GM23338 (cell line): ENCODE data around the gene GDF10. TPM values are rescaled to one million over a fixed set of nuclear protein-coding genes. Genes with fewer than 3 reads are reported as not detected.
A peak's percentile ranks its signal among the peaks of the same experiment; 100 is the strongest.

ENCODE experiments used
- ATAC-seq: fragments of 200-7000 bp; cut with Tn5 transposase; 3 replicates; pipeline ENCODE4 v1.9.1; 2020
- DNase-seq: peaks from one replicate; pipeline ENCODE4 v3.0.0-alpha.2; 2015; ENCODE audit warnings: low spot score
- H2AFZ ChIP-seq: fragments of 200-600 bp; sonication (generic); 2 replicates; pipeline ENCODE4 v1.8.0; 2016; ENCODE audit warnings: antibody characterized with exemption, mild to moderate bottlenecking, moderate library complexity
- H3F3A ChIP-seq: fragments of 200-600 bp; sonication (generic); replicated peaks from 2 replicates; pipeline ENCODE4 v1.8.0; 2017; ENCODE audit warnings: antibody characterized with exemption, mixed run types, low read depth
- H3K27ac ChIP-seq: fragments of 200-600 bp; sonication (generic); 2 replicates; pipeline ENCODE4 v1.6.1; 2016; ENCODE audit warnings: low read depth
- H3K27me3 ChIP-seq: fragments of 200-600 bp; sonication (generic); 2 replicates; pipeline ENCODE4 v1.8.0; 2016; ENCODE audit warnings: mild to moderate bottlenecking, mixed run types, moderate library complexity; ENCODE audit not compliant: insufficient read depth
- H3K36me3 ChIP-seq: fragments of 200-600 bp; sonication (generic); 2 replicates; pipeline ENCODE4 v1.8.0; 2016; ENCODE audit warnings: mild to moderate bottlenecking; ENCODE audit not compliant: insufficient read depth
- H3K4me1 ChIP-seq: fragments of 200-600 bp; sonication (generic); 2 replicates; pipeline ENCODE4 v1.8.0; 2016; ENCODE audit warnings: mild to moderate bottlenecking, moderate library complexity; ENCODE audit not compliant: insufficient read depth
- H3K4me2 ChIP-seq: fragments of 200-600 bp; sonication (generic); 2 replicates; pipeline ENCODE4 v1.7.1; 2017; ENCODE audit warnings: mixed run types
- H3K4me3 ChIP-seq: fragments of 200-600 bp; sonication (generic); 2 replicates; pipeline ENCODE4 v1.6.1; 2016; ENCODE audit warnings: mixed run types
- H3K79me2 ChIP-seq: fragments of 200-600 bp; sonication (generic); replicated peaks from 2 replicates; pipeline ENCODE4 v1.8.0; 2017; ENCODE audit warnings: mild to moderate bottlenecking; ENCODE audit not compliant: insufficient read depth
- H3K9me2 ChIP-seq: fragments of 200-600 bp; sonication (generic); 2 replicates; pipeline ENCODE4 v1.8.0; 2017; ENCODE audit not compliant: insufficient read depth
- H4K20me1 ChIP-seq: fragments of 200-600 bp; sonication (generic); replicated peaks from 2 replicates; pipeline ENCODE4 v1.8.0; 2017; ENCODE audit warnings: mild to moderate bottlenecking; ENCODE audit not compliant: insufficient read depth
- H3K27ac Mint-ChIP-seq: 2 replicates; pipeline ENCODE4 v1.8.0; 2020; ENCODE audit warnings: inconsistent platforms, mild to moderate bottlenecking, moderate library complexity, mixed read lengths
- H3K27me3 Mint-ChIP-seq: 3 replicates; pipeline ENCODE4 v1.8.0; 2022; ENCODE audit warnings: low read depth, mild to moderate bottlenecking, moderate library complexity, mixed read lengths, inconsistent platforms; ENCODE audit not compliant: insufficient read depth, poor library complexity
- H3K36me3 Mint-ChIP-seq: 3 replicates; pipeline ENCODE4 v1.8.0; 2021; ENCODE audit warnings: low read depth, mild to moderate bottlenecking, inconsistent platforms, moderate library complexity, mixed read lengths
- H3K4me1 Mint-ChIP-seq: 3 replicates; pipeline ENCODE4 v1.8.0; 2020; ENCODE audit warnings: mild to moderate bottlenecking, inconsistent platforms, mixed read lengths
- H3K4me3 Mint-ChIP-seq: 3 replicates; pipeline ENCODE4 v1.8.0; 2021; ENCODE audit warnings: moderate library complexity, mild to moderate bottlenecking, inconsistent platforms, mixed read lengths
- H3K9me3 Mint-ChIP-seq: 3 replicates; pipeline ENCODE4 v1.8.0; 2020; ENCODE audit warnings: moderate library complexity, mild to moderate bottlenecking, inconsistent platforms, mixed read lengths
- CREB1 ChIP-seq: fragments of 250-450 bp; sonication (Bioruptor Pico); IDR thresholded peaks from 2 replicates; pipeline ENCODE4 v1.5.0; 2020; ENCODE audit warnings: low read depth, mild to moderate bottlenecking, moderate library complexity
- EZH2 ChIP-seq: fragments of 200-600 bp; sonication (generic); IDR thresholded peaks from one replicate; pipeline ENCODE4 v1.8.0; 2017; ENCODE audit warnings: antibody characterized with exemption, mild to moderate bottlenecking, low read depth; ENCODE audit not compliant: unreplicated experiment
- EZH2phosphoT487 ChIP-seq: fragments of 200-600 bp; sonication (generic); IDR thresholded peaks from one replicate; pipeline ENCODE4 v1.8.1; 2018; ENCODE audit warnings: antibody characterized with exemption; ENCODE audit not compliant: unreplicated experiment
- JUNB ChIP-seq: IDR thresholded peaks from one replicate; pipeline ENCODE4 v1.6.1; 2016; ENCODE audit warnings: antibody characterized with exemption; ENCODE audit not compliant: unreplicated experiment
- NANOG ChIP-seq: IDR thresholded peaks from 2 replicates; pipeline ENCODE4 v1.6.1; 2016; ENCODE audit warnings: antibody characterized with exemption, borderline replicate concordance
- POLR2AphosphoS5 ChIP-seq: IDR thresholded peaks from 2 replicates; pipeline ENCODE4 v1.6.1; 2016; ENCODE audit warnings: antibody characterized with exemption, low read depth
- STAT1 ChIP-seq: IDR thresholded peaks from one replicate; pipeline ENCODE4 v1.6.1; 2016; ENCODE audit warnings: antibody characterized with exemption; ENCODE audit not compliant: unreplicated experiment
- ZNF114 ChIP-seq: fragments of 250-450 bp; sonication (Bioruptor Pico); IDR thresholded peaks from 2 replicates; pipeline ENCODE4 v1.5.0; 2020; ENCODE audit warnings: mild to moderate bottlenecking, moderate library complexity
- ZNF331 ChIP-seq: fragments of 250-450 bp; sonication (Bioruptor Pico); IDR thresholded peaks from 2 replicates; pipeline ENCODE4 v1.5.0; 2020; ENCODE audit warnings: low read depth, mild to moderate bottlenecking, moderate library complexity
- polyA plus RNA-seq: library from polyadenylated mRNA; unstranded; fragments of >200 nt; fragmentation: Nextera tagmentation; extraction: Ambion mirVana; gene quantifications from 2 replicates; pipeline ENCODE4 v1.2.1, GENCODE V29; 2016
- total RNA-seq: library from RNA; depleted of rRNA; stranded (reverse); fragments of >200 nt; shearing (Covaris generic); gene quantifications from 2 replicates; pipeline ENCODE4 v1.2.3, GENCODE V29; 2014
- TF ChIP-seq, protein P1 (sequence below): fragments of 250-450 bp; sonication (Bioruptor Pico); IDR thresholded peaks from 2 replicates; pipeline ENCODE4 v1.5.0; 2020; ENCODE audit warnings: mild to moderate bottlenecking, moderate library complexity
- TF ChIP-seq, protein P2 (sequence below): IDR thresholded peaks from one replicate; pipeline ENCODE4 v1.6.1; 2018; ENCODE audit warnings: antibody characterized with exemption; ENCODE audit not compliant: unreplicated experiment
- TF ChIP-seq, protein P3 (sequence below): IDR thresholded peaks from 2 replicates; pipeline ENCODE4 v1.6.1; 2016; ENCODE audit warnings: antibody characterized with exemption
- TF ChIP-seq, protein P4 (sequence below), 2 experiments: fragments of 200-600 bp in 1 of 2; sonication (generic) in 1 of 2; conservative IDR thresholded peaks; 2 replicates each; pipeline versions ENCODE4 v1.5.1 to v1.6.1; 2016 to 2017; ENCODE audit warnings: antibody characterized with exemption in 2 of 2, low read depth in 2 of 2, mild to moderate bottlenecking in 2 of 2, moderate library complexity in 1 of 2

The GDF10 gene
- total and polyA plus RNA-seq, 2 experiments from 2014 or later, result 0.21 TPM; not detected in 1

DNA sequence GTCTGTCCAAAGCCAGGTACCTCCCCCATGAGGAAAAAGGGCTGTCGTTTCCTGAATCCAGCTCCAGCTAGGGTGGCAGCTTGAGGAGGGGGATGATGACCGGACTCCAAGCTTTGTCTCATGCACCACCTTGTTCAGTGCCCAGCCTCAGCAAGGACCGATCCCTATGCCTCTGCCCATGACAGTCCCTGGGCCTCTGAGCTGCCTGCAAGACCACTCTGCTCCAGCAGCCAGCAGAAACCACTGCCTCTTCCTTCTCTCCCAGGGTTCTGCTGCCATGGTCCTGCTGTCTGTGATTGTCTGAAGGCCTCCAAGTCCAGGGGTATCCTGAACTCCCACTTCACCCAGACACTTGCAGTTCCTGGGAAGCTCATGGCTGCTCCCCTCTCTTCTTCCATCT is 21.3 kb upstream of the GDF10 start:
- Mint-ChIP-seq H3K36me3 (no peaks in the 10 kb centered on the region), H3K9me3 (peaks cover 3% of the 10 kb centered on the region; the same call in 2 of the 3 replicates), H3K4me3 (no peak overlapping the region), H3K27me3 (peaks cover 3% of the 10 kb centered on the region), H3K4me1 (peaks cover 10% of the 10 kb centered on the region; the same call in 2 of the 3 replicates), H3K27ac (peak overlapping the region; percentile 56)
- Histone ChIP-seq H3K27me3 (no peaks in the 10 kb centered on the region), H3K9me2 (0 out of 2 replicates have a peak, but pooled peaks cover 5% of the 10 kb centered on the region), H3F3A (no peaks in the 10 kb centered on the region), H2AFZ (no peak overlapping the region), H4K20me1 (no peaks in the 10 kb centered on the region), H3K79me2 (no peaks in the 10 kb centered on the region), H3K36me3 (no peaks in the 10 kb centered on the region), H3K27ac (no peak overlapping the region), H3K4me3 (no peak overlapping the region), H3K4me1 (no peaks in the 10 kb centered on the region), H3K4me2 (no peak overlapping the region)
- ATAC-seq (no peak), DNase-seq (no peak)
- TF ChIP-seq ZNF114 (CRISPR knock-in tag), result no peak
- TF ChIP-seq, protein P1, sequence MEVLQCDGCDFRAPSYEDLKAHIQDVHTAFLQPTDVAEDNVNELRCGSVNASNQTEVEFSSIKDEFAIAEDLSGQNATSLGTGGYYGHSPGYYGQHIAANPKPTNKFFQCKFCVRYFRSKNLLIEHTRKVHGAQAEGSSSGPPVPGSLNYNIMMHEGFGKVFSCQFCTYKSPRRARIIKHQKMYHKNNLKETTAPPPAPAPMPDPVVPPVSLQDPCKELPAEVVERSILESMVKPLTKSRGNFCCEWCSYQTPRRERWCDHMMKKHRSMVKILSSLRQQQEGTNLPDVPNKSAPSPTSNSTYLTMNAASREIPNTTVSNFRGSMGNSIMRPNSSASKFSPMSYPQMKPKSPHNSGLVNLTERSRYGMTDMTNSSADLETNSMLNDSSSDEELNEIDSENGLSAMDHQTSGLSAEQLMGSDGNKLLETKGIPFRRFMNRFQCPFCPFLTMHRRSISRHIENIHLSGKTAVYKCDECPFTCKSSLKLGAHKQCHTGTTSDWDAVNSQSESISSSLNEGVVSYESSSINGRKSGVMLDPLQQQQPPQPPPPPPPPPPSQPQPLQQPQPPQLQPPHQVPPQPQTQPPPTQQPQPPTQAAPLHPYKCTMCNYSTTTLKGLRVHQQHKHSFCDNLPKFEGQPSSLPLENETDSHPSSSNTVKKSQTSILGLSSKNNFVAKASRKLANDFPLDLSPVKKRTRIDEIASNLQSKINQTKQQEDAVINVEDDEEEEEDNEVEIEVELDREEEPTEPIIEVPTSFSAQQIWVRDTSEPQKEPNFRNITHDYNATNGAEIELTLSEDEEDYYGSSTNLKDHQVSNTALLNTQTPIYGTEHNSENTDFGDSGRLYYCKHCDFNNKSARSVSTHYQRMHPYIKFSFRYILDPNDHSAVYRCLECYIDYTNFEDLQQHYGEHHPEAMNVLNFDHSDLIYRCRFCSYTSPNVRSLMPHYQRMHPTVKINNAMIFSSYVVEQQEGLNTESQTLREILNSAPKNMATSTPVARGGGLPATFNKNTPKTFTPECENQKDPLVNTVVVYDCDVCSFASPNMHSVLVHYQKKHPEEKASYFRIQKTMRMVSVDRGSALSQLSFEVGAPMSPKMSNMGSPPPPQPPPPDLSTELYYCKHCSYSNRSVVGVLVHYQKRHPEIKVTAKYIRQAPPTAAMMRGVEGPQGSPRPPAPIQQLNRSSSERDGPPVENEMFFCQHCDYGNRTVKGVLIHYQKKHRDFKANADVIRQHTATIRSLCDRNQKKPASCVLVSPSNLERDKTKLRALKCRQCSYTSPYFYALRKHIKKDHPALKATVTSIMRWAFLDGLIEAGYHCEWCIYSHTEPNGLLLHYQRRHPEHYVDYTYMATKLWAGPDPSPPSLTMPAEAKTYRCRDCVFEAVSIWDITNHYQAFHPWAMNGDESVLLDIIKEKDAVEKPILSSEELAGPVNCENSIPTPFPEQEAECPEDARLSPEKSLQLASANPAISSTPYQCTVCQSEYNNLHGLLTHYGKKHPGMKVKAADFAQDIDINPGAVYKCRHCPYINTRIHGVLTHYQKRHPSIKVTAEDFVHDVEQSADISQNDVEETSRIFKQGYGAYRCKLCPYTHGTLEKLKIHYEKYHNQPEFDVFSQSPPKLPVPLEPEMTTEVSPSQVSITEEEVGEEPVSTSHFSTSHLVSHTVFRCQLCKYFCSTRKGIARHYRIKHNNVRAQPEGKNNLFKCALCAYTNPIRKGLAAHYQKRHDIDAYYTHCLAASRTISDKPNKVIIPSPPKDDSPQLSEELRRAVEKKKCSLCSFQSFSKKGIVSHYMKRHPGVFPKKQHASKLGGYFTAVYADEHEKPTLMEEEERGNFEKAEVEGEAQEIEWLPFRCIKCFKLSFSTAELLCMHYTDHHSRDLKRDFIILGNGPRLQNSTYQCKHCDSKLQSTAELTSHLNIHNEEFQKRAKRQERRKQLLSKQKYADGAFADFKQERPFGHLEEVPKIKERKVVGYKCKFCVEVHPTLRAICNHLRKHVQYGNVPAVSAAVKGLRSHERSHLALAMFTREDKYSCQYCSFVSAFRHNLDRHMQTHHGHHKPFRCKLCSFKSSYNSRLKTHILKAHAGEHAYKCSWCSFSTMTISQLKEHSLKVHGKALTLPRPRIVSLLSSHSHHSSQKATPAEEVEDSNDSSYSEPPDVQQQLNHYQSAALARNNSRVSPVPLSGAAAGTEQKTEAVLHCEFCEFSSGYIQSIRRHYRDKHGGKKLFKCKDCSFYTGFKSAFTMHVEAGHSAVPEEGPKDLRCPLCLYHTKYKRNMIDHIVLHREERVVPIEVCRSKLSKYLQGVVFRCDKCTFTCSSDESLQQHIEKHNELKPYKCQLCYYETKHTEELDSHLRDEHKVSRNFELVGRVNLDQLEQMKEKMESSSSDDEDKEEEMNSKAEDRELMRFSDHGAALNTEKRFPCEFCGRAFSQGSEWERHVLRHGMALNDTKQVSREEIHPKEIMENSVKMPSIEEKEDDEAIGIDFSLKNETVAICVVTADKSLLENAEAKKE (CRISPR knock-in tag), result no peak
- TF ChIP-seq EZH2phosphoT487, result no peak
- no peak for TF ChIP-seq NANOG
- no peak for TF ChIP-seq POLR2AphosphoS5
- TF ChIP-seq EZH2, result no peak
- TF ChIP-seq STAT1, result no peak
- TF ChIP-seq, protein P2, sequence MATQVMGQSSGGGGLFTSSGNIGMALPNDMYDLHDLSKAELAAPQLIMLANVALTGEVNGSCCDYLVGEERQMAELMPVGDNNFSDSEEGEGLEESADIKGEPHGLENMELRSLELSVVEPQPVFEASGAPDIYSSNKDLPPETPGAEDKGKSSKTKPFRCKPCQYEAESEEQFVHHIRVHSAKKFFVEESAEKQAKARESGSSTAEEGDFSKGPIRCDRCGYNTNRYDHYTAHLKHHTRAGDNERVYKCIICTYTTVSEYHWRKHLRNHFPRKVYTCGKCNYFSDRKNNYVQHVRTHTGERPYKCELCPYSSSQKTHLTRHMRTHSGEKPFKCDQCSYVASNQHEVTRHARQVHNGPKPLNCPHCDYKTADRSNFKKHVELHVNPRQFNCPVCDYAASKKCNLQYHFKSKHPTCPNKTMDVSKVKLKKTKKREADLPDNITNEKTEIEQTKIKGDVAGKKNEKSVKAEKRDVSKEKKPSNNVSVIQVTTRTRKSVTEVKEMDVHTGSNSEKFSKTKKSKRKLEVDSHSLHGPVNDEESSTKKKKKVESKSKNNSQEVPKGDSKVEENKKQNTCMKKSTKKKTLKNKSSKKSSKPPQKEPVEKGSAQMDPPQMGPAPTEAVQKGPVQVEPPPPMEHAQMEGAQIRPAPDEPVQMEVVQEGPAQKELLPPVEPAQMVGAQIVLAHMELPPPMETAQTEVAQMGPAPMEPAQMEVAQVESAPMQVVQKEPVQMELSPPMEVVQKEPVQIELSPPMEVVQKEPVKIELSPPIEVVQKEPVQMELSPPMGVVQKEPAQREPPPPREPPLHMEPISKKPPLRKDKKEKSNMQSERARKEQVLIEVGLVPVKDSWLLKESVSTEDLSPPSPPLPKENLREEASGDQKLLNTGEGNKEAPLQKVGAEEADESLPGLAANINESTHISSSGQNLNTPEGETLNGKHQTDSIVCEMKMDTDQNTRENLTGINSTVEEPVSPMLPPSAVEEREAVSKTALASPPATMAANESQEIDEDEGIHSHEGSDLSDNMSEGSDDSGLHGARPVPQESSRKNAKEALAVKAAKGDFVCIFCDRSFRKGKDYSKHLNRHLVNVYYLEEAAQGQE, result no peak
- TF ChIP-seq JUNB, result no peak
- no peak for TF ChIP-seq ZNF331 (CRISPR knock-in tag)
- TF ChIP-seq, protein P3, sequence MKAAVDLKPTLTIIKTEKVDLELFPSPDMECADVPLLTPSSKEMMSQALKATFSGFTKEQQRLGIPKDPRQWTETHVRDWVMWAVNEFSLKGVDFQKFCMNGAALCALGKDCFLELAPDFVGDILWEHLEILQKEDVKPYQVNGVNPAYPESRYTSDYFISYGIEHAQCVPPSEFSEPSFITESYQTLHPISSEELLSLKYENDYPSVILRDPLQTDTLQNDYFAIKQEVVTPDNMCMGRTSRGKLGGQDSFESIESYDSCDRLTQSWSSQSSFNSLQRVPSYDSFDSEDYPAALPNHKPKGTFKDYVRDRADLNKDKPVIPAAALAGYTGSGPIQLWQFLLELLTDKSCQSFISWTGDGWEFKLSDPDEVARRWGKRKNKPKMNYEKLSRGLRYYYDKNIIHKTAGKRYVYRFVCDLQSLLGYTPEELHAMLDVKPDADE, result no peak
- no peak for TF ChIP-seq CREB1
- TF ChIP-seq, protein P4, sequence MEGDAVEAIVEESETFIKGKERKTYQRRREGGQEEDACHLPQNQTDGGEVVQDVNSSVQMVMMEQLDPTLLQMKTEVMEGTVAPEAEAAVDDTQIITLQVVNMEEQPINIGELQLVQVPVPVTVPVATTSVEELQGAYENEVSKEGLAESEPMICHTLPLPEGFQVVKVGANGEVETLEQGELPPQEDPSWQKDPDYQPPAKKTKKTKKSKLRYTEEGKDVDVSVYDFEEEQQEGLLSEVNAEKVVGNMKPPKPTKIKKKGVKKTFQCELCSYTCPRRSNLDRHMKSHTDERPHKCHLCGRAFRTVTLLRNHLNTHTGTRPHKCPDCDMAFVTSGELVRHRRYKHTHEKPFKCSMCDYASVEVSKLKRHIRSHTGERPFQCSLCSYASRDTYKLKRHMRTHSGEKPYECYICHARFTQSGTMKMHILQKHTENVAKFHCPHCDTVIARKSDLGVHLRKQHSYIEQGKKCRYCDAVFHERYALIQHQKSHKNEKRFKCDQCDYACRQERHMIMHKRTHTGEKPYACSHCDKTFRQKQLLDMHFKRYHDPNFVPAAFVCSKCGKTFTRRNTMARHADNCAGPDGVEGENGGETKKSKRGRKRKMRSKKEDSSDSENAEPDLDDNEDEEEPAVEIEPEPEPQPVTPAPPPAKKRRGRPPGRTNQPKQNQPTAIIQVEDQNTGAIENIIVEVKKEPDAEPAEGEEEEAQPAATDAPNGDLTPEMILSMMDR (conservative IDR thresholded peaks at IDR 0.05; ENCODE audit: low read depth in 2 of 2), result no peak
